Measurements from ENCODE around the gene MAGEA10.

DNA sequence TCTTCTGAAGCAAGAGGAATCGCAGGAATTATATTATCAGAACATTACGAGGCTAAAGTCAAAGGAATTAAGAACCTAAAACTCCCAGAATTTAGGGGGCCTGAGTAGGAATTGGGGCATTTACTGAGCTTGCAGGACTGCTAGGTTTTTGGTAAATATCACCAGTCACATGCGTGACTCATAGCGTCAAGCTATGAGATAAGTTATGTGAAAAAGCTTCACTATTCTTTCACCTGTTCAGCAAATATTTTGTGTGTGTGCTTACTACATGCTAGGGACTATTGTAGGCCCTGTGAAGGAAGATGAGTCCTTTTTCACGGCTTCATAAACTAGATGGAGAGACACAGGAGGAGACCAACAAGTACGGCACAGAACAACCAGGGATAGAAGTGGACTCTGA is 52.2 kb downstream of the MAGEA10 start:
- TF ChIP-seq EP300 (conservative IDR thresholded peaks at IDR 0.05; ENCODE audit: poor library complexity, severe bottlenecking) (no peak), TAF1 (IDR thresholded peaks at IDR 0.05; ENCODE audit: low read depth) (no peak), POLR2AphosphoS5 (IDR thresholded peaks at IDR 0.05) (no peak)
- TF ChIP-seq, protein P1, sequence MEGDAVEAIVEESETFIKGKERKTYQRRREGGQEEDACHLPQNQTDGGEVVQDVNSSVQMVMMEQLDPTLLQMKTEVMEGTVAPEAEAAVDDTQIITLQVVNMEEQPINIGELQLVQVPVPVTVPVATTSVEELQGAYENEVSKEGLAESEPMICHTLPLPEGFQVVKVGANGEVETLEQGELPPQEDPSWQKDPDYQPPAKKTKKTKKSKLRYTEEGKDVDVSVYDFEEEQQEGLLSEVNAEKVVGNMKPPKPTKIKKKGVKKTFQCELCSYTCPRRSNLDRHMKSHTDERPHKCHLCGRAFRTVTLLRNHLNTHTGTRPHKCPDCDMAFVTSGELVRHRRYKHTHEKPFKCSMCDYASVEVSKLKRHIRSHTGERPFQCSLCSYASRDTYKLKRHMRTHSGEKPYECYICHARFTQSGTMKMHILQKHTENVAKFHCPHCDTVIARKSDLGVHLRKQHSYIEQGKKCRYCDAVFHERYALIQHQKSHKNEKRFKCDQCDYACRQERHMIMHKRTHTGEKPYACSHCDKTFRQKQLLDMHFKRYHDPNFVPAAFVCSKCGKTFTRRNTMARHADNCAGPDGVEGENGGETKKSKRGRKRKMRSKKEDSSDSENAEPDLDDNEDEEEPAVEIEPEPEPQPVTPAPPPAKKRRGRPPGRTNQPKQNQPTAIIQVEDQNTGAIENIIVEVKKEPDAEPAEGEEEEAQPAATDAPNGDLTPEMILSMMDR (IDR thresholded peaks at IDR 0.05; ENCODE audit: poor library complexity, severe bottlenecking): no peak
